ENCODE measurements around the gene SH3RF2. TPM values are rescaled to one million over a fixed set of nuclear protein-coding genes. Genes with fewer than 3 reads are reported as not detected.

SH3RF2 gene
- total and polyA plus RNA-seq, 2 donors (not counting 3 experiments of a cell fraction or from before 2014, with no cell fraction given), result 0.54 to 0.84 TPM

DNA sequence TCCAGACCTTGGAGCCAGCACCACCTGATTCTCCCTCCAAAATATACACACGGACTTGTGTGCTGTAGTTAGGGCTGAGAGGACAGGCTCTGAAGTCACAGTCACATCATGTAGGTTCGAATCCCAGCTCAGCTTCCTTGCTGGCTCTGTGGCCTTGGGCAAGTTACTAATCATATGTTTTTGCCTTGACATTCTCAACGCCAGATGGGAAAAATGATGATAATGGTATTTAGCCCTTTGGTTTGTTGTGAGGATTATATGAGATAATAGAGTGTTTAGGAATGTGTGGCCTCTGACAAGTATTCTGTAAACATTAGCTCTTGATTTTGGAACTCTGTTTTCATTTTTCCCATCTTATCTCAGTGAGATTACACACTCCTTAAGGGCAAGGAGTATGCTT, 96.5 kb downstream of the SH3RF2 start:
- CTCF ChIA-PET, result interaction anchor here (1.0 to 1.3 kb wide), 3 partner anchors 8 to 335 kb away, joined by 3 to 4 read pairs (median 4); no protein-coding TSS in a partner anchor
- no peaks in the 10 kb centered on the region for H3K4me1 ChIP-seq (ENCODE audit: control insufficient read depth, extremely low read depth, insufficient read depth, low read length)
- H3K9me1 ChIP-seq (replicated peaks; ENCODE audit: control insufficient read depth, extremely low read depth, insufficient read depth, low read length), result no peaks in the 10 kb centered on the region
- no peaks in the 10 kb centered on the region for H3K9me3 ChIP-seq (replicated peaks; ENCODE audit: control insufficient read depth, insufficient read depth, low read length)
- H3K9ac ChIP-seq (replicated peaks; ENCODE audit: extremely low read depth, insufficient read depth, low read length), result no peak overlapping the region
- dilution Hi-C loops (cut with MboI; ENCODE audit: extremely low pct_ligation_motif_present, low sequenced_read_pairs), result no loop called here
- DNase-seq (ENCODE audit: low read depth, low spot score) (no peak), FAIRE-seq (no peak)
- no peaks in the 10 kb centered on the region for H4K20me1 ChIP-seq (replicated peaks; ENCODE audit: control insufficient read depth, extremely low read depth, insufficient read depth, low read length)
- H3K4me3 ChIP-seq (replicated peaks in 1 of 3; ENCODE audit: insufficient read depth in 1 of 3, low read depth in 1 of 3, low read length in 3 of 3), result no peak overlapping the region
- H3K27me3 ChIP-seq (ENCODE audit: control insufficient read depth in 2 of 2, insufficient read depth in 2 of 2, low read length in 2 of 2), result peaks cover 0 to 3% of the 10 kb centered on the region in 2 experiments
- no peak overlapping the region for H3K4me2 ChIP-seq (ENCODE audit: insufficient read depth, low read length)
- no peaks in the 10 kb centered on the region for H3K79me2 ChIP-seq (ENCODE audit: control insufficient read depth, insufficient read depth, low read length)
- no peaks in the 10 kb centered on the region for H3K36me3 ChIP-seq (ENCODE audit: control insufficient read depth in 2 of 2, extremely low read depth in 1 of 2, insufficient read depth in 2 of 2, low read length in 2 of 2)
- intact Hi-C loops (cut with micrococcal nuclease), result no loop called here
- BruUV-seq (replicated peaks), result no TSS peak
- POLR2A ChIA-PET, result no interaction called here
- no peak for TF ChIP-seq POLR2A (IDR thresholded peaks at IDR 0.05; ENCODE audit: low read depth, low read length)
- no peak for TF ChIP-seq GATA2 (IDR thresholded peaks at IDR 0.05; ENCODE audit: insufficient read depth, insufficient read length, low read depth, low read length)
- TF ChIP-seq MYC (IDR thresholded peaks at IDR 0.05; ENCODE audit: low read depth, low read length), result no peak
- TF ChIP-seq, protein P1, sequence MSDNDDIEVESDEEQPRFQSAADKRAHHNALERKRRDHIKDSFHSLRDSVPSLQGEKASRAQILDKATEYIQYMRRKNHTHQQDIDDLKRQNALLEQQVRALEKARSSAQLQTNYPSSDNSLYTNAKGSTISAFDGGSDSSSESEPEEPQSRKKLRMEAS (IDR thresholded peaks at IDR 0.05; ENCODE audit: insufficient read depth, insufficient read length), result no peak
- no peak overlapping the region for H3K27ac ChIP-seq (ENCODE audit: insufficient read depth, low read depth, low read length)
- H2AFZ ChIP-seq (ENCODE audit: low read depth, low read length), result no peak overlapping the region

DNA sequence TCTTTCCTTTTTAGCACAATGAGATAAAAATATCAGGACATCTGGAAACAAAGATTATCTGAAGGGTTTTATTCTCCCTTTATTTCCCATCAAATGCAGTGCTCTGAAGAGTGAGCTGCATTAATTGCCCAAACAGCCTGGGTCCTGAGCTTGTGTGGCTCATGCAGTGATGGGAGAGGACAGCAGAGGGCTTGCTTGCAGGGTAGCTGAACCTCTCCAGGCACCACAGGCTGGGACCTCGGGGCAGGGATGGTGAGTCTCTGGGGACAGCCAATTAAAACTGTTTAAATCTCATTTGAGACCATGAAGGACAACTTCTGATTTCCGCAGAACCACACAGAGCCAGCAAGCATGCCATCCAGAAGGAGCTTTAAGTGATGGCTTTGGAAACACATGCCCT, 97.7 kb downstream of the SH3RF2 start:
- H3K9me3 ChIP-seq (replicated peaks; ENCODE audit: control insufficient read depth, insufficient read depth, low read length), result no peaks in the 10 kb centered on the region
- no peak overlapping the region for H3K27ac ChIP-seq (ENCODE audit: insufficient read depth, low read depth, low read length)
- POLR2A ChIA-PET, result no interaction called here
- no peak for FAIRE-seq
- DNase-seq (ENCODE audit: low read depth, low spot score), result no peak
- H4K20me1 ChIP-seq (replicated peaks; ENCODE audit: control insufficient read depth, extremely low read depth, insufficient read depth, low read length), result no peaks in the 10 kb centered on the region
- no peak overlapping the region for H3K4me2 ChIP-seq (ENCODE audit: insufficient read depth, low read length)
- H3K4me1 ChIP-seq (ENCODE audit: control insufficient read depth, extremely low read depth, insufficient read depth, low read length), result no peaks in the 10 kb centered on the region
- H3K9ac ChIP-seq (replicated peaks; ENCODE audit: extremely low read depth, insufficient read depth, low read length), result no peak overlapping the region
- no peaks in the 10 kb centered on the region for H3K9me1 ChIP-seq (replicated peaks; ENCODE audit: control insufficient read depth, extremely low read depth, insufficient read depth, low read length)
- CTCF ChIA-PET, result no interaction called here
- no peaks in the 10 kb centered on the region for H3K79me2 ChIP-seq (ENCODE audit: control insufficient read depth, insufficient read depth, low read length)
- no peak overlapping the region for H2AFZ ChIP-seq (ENCODE audit: low read depth, low read length)
- no peak for TF ChIP-seq POLR2A (IDR thresholded peaks at IDR 0.05; ENCODE audit: low read depth, low read length)
- no peak for TF ChIP-seq EZH2 (IDR thresholded peaks at IDR 0.05; ENCODE audit: borderline replicate concordance, low read depth, low read length, severe bottlenecking)
- TF ChIP-seq GATA2 (IDR thresholded peaks at IDR 0.05; ENCODE audit: insufficient read depth, insufficient read length, low read depth, low read length), result no peak
- TF ChIP-seq POLR2AphosphoS5 (IDR thresholded peaks at IDR 0.05; ENCODE audit: insufficient read depth, low read depth, low read length), result no peak
- no peak overlapping the region for H3K4me3 ChIP-seq (replicated peaks in 1 of 3; ENCODE audit: insufficient read depth in 1 of 3, low read depth in 1 of 3, low read length in 3 of 3)
- dilution Hi-C loops (cut with MboI; ENCODE audit: extremely low pct_ligation_motif_present, low sequenced_read_pairs), result no loop called here
- H3K36me3 ChIP-seq (ENCODE audit: control insufficient read depth in 2 of 2, extremely low read depth in 1 of 2, insufficient read depth in 2 of 2, low read length in 2 of 2), result no peaks in the 10 kb centered on the region
- BruUV-seq (replicated peaks), result no TSS peak
- intact Hi-C loops (cut with micrococcal nuclease), result no loop called here
- H3K27me3 ChIP-seq (ENCODE audit: control insufficient read depth in 2 of 2, insufficient read depth in 2 of 2, low read length in 2 of 2), result peaks cover 0 to 3% of the 10 kb centered on the region in 2 experiments
